ENCODE measurements around the gene EPB41L4B. TPM values are rescaled to one million over a fixed set of nuclear protein-coding genes. Genes with fewer than 3 reads are reported as not detected.
"Not testable (repeated sequence)": the region's sequence is repeated elsewhere in the genome, so short reads cannot be mapped to it uniquely, and the experiment has no call there.

Gene EPB41L4B
- total and polyA plus RNA-seq, 4 experiments from 2014 or later = not detected

DNA sequence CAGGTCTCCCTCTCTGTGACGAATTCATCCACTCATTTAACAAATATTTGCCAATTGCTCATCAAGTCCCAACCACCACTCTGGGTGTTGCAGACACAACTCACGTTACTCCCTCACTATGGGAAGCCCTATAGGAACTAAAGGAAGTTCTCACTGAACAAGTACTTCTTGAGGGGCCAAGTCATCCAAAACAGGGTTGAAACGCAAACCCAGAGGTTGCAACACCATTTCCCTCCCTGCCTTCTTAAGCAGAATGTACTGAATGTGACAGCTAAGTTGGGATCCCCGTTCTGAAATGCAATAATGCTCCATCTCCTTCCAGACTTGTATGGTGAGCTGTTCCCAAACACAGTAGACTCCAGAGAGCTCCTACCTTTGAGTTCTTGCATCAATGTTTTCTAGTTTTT is 34.3 kb downstream of the EPB41L4B start:
- H3K4me3 Mint-ChIP-seq = no peak overlapping the region
- Histone ChIP-seq H3K27me3 (ENCODE audit: insufficient read depth, low read length) (no peaks in the 10 kb centered on the region), H3K27ac (ENCODE audit: low read depth, low read length) (no peak overlapping the region), H3K36me3 (ENCODE audit: insufficient read depth, low read length) (no peaks in the 10 kb centered on the region), H3K4me3 (ENCODE audit: low read length in 2 of 2) (no peak overlapping the region), H3K9me3 (ENCODE audit: control insufficient read depth in 1 of 2, low read length in 2 of 2) (no peaks in the 10 kb centered on the region), H3K4me1 (ENCODE audit: insufficient read depth, low read length) (no peaks in the 10 kb centered on the region)
- peaks cover 9 to 10% of the 10 kb centered on the region in 2 donors for H3K27me3 Mint-ChIP-seq
- no peaks in the 10 kb centered on the region for H3K9me3 Mint-ChIP-seq
- DNase-seq = no peak
- no peaks in the 10 kb centered on the region for H3K36me3 Mint-ChIP-seq
- intact Hi-C loops (cut with micrococcal nuclease) = no loop called here
- ChIA-PET CTCF (ENCODE audit: partially characterized antibody) (no interaction called here), POLR2A (ENCODE audit: partially characterized antibody) (no interaction called here)
- H3K4me1 Mint-ChIP-seq = no peaks in the 10 kb centered on the region
- no peak overlapping the region for H3K27ac Mint-ChIP-seq

DNA sequence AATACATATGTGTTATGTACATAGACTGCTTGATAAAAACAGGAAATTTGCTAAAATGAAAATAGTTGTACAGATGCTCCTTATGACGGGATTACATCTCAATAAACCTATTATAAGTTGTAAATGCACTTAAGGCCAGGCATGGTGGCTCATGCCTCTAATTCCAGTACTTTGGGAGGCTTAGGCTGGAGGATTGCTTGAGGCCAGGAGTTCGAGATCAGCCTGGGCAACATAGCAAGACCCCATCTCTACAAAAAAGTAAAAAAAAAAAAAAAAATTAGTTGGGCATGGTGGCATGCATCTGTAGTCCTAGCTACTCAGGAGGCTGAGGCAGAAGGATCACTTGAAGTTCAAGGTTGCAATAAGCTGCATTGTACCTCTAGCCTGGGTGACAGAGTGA is 37.2 kb downstream of the EPB41L4B start:
- H3K27me3 Mint-ChIP-seq; H3K27ac Mint-ChIP-seq; H3K9me3 ChIP-seq (ENCODE audit: control insufficient read depth in 1 of 2, low read length in 2 of 2); intact Hi-C loops (cut with micrococcal nuclease); DNase-seq; H3K36me3 ChIP-seq (ENCODE audit: insufficient read depth, low read length); H3K9me3 Mint-ChIP-seq; H3K36me3 Mint-ChIP-seq; POLR2A ChIA-PET (ENCODE audit: partially characterized antibody); H3K4me1 Mint-ChIP-seq; H3K4me3 ChIP-seq (ENCODE audit: low read length in 2 of 2); H3K4me1 ChIP-seq (ENCODE audit: insufficient read depth, low read length); H3K27ac ChIP-seq (ENCODE audit: low read depth, low read length); H3K27me3 ChIP-seq (ENCODE audit: insufficient read depth, low read length); H3K4me3 Mint-ChIP-seq: not testable (repeated sequence)
- CTCF ChIA-PET (ENCODE audit: partially characterized antibody) = interaction anchor here (0.5 kb wide), 1 partner anchor 14 kb away, joined by 3 read pairs; no protein-coding TSS in a partner anchor

DNA sequence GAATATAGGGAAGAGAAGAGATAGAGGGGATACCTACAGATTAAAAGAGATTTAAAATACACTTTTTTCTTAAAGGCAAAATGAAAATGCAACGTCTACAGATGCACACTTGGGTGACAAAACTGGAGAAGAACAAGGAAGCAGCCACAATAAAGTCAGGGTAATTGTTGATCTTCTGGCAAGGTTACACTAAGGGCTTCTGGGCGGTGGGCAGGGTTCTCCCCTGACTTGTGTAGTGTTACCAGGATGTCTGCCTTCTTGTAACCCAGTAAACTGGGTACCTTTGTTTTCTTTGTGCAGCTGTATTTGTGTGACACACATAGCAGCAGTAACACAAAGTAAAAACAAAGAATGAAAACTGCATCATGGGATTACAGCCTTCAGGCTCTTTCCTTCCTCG is 37.8 kb downstream of the EPB41L4B start:
- no peaks in the 10 kb centered on the region for H3K4me1 Mint-ChIP-seq
- H3K27me3 ChIP-seq (ENCODE audit: insufficient read depth, low read length) = no peaks in the 10 kb centered on the region
- intact Hi-C loops (cut with micrococcal nuclease) = no loop called here
- no peaks in the 10 kb centered on the region for H3K9me3 Mint-ChIP-seq
- ChIA-PET POLR2A (ENCODE audit: partially characterized antibody) (no interaction called here), CTCF (ENCODE audit: partially characterized antibody) (no interaction called here)
- H3K36me3 Mint-ChIP-seq = no peaks in the 10 kb centered on the region
- H3K27ac ChIP-seq (ENCODE audit: low read depth, low read length) = no peak overlapping the region
- DNase-seq = no peak
- no peaks in the 10 kb centered on the region for H3K9me3 ChIP-seq (ENCODE audit: control insufficient read depth in 1 of 2, low read length in 2 of 2)
- peaks cover 7 to 9% of the 10 kb centered on the region in 2 donors for H3K27me3 Mint-ChIP-seq
- H3K27ac Mint-ChIP-seq = no peak overlapping the region
- H3K4me3 ChIP-seq (ENCODE audit: low read length in 2 of 2) = no peak overlapping the region
- H3K36me3 ChIP-seq (ENCODE audit: insufficient read depth, low read length) = no peaks in the 10 kb centered on the region
- no peak overlapping the region for H3K4me3 Mint-ChIP-seq
- H3K4me1 ChIP-seq (ENCODE audit: insufficient read depth, low read length) = no peaks in the 10 kb centered on the region

DNA sequence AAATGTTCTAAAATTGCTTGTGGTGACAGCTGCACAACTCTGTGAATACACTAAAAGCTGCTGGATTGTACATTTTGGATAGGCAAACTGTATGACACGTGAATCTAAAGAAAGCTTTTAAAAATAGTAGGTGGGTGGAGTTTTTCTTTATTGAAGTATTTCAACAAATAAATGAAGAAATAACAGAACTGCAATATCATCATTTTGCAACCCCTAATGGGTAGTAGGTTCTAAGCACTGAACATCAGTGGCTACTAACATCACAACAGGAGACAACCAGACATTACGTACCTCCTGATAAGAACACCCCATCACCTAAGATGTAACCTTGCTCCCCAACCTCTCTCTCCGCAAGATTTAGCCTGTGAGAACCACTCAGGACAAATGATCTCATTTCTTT is 38.6 kb downstream of the EPB41L4B start:
- H3K36me3 Mint-ChIP-seq = no peaks in the 10 kb centered on the region
- no peak overlapping the region for H3K27ac Mint-ChIP-seq
- no peaks in the 10 kb centered on the region for H3K9me3 Mint-ChIP-seq
- no peak for DNase-seq
- Histone ChIP-seq H3K27ac (ENCODE audit: low read depth, low read length) (no peak overlapping the region), H3K9me3 (ENCODE audit: control insufficient read depth in 1 of 2, low read length in 2 of 2) (no peaks in the 10 kb centered on the region), H3K36me3 (ENCODE audit: insufficient read depth, low read length) (no peaks in the 10 kb centered on the region), H3K4me3 (ENCODE audit: low read length in 2 of 2) (no peak overlapping the region), H3K27me3 (ENCODE audit: insufficient read depth, low read length) (no peaks in the 10 kb centered on the region), H3K4me1 (ENCODE audit: insufficient read depth, low read length) (no peaks in the 10 kb centered on the region)
- intact Hi-C loops (cut with micrococcal nuclease) = no loop called here
- H3K4me1 Mint-ChIP-seq = no peaks in the 10 kb centered on the region
- CTCF ChIA-PET (ENCODE audit: partially characterized antibody) = no interaction called here
- H3K4me3 Mint-ChIP-seq = no peak overlapping the region
- POLR2A ChIA-PET (ENCODE audit: partially characterized antibody) = no interaction called here
- H3K27me3 Mint-ChIP-seq = peaks cover 7 to 12% of the 10 kb centered on the region in 2 donors

DNA sequence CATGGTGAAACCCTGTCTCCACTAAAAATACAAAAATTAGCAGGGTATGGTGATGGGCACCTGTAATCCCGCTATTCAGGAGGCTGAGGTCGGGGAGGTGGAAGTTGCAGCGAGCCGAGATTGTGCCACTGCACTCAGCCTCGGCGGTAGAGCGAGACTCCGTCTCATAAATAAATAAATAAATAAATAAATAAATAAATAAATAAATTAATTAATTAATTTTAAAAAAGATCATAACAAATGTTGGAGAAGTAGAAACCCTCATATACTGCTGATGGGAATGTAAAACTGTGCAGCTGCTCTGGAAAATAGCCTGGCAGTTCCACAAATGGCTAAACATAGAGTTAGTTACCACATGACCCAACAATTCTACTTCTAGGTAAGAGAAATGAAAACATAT is 39.3 kb downstream of the EPB41L4B start:
- Histone ChIP-seq H3K4me3 (ENCODE audit: low read length in 2 of 2) (no peak overlapping the region), H3K36me3 (ENCODE audit: insufficient read depth, low read length) (no peaks in the 10 kb centered on the region), H3K27ac (ENCODE audit: low read depth, low read length) (no peak overlapping the region), H3K27me3 (ENCODE audit: insufficient read depth, low read length) (no peaks in the 10 kb centered on the region), H3K9me3 (ENCODE audit: control insufficient read depth in 1 of 2, low read length in 2 of 2) (no peaks in the 10 kb centered on the region), H3K4me1 (ENCODE audit: insufficient read depth, low read length) (no peaks in the 10 kb centered on the region)
- intact Hi-C loops (cut with micrococcal nuclease) = no loop called here
- no peak for DNase-seq
- Mint-ChIP-seq H3K4me3 (no peak overlapping the region), H3K27me3 (peaks cover 9 to 17% of the 10 kb centered on the region in 2 donors), H3K9me3 (no peaks in the 10 kb centered on the region), H3K27ac (no peak overlapping the region), H3K4me1 (no peaks in the 10 kb centered on the region), H3K36me3 (no peaks in the 10 kb centered on the region)
- CTCF ChIA-PET (ENCODE audit: partially characterized antibody) = no interaction called here
- POLR2A ChIA-PET (ENCODE audit: partially characterized antibody) = no interaction called here

DNA sequence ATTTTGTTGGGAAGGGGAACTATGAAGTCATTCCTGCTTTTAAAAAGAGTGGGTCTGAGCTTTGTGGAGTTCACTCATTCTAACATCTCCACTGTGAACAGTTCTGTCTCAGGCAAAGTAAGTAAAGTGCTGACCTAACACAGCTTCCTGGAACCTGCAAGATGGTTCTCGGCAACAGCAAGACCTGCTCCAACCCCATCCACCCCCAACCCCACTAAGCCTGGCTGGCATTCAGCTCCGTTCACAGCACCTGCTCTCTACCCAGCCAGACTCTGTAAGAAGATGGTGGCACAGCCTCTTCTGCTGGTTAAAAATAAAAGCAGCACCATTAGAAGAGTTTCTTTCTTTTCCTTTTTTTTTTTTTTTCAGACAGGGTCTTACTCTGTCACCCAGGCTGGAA is 42.0 kb downstream of the EPB41L4B start:
- no peak for DNase-seq
- POLR2A ChIA-PET (ENCODE audit: partially characterized antibody) = no interaction called here
- intact Hi-C loops (cut with micrococcal nuclease) = no loop called here
- Histone ChIP-seq H3K27ac (ENCODE audit: low read depth, low read length) (no peak overlapping the region), H3K36me3 (ENCODE audit: insufficient read depth, low read length) (no peaks in the 10 kb centered on the region), H3K9me3 (ENCODE audit: control insufficient read depth in 1 of 2, low read length in 2 of 2) (no peaks in the 10 kb centered on the region), H3K27me3 (ENCODE audit: insufficient read depth, low read length) (no peaks in the 10 kb centered on the region), H3K4me1 (ENCODE audit: insufficient read depth, low read length) (no peaks in the 10 kb centered on the region), H3K4me3 (ENCODE audit: low read length in 2 of 2) (no peak overlapping the region)
- Mint-ChIP-seq H3K9me3 (peaks cover 0 to under 1% (median 0%) of the 10 kb centered on the region in 8 donors), H3K27ac (no peak overlapping the region), H3K36me3 (no peaks in the 10 kb centered on the region), H3K4me3 (no peak overlapping the region), H3K27me3 (peaks cover 5 to 22% of the 10 kb centered on the region in 2 donors), H3K4me1 (no peaks in the 10 kb centered on the region)
- CTCF ChIA-PET (ENCODE audit: partially characterized antibody) = interaction anchor here (0.9 kb wide), 1 partner anchor 39 kb away, joined by 3 read pairs; no protein-coding TSS in a partner anchor

DNA sequence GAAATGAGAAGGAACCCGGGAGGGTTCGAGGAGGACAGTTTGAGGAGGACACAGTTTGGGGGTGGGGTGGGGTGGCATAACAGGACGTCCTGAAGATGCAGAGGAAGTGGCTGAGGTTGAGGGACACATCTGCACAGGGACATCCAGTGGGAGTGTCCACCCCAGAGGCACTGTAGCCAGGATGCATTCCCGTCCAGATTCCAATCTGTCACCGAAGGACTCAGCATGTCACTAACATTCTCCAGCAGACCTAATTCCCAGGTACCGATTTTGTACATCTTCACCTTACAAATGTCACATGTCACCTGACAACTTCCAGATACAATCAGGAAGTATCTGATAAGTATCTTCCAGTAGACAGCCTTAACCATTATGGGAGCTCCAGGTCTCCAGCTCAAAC is 42.6 kb downstream of the EPB41L4B start:
- Mint-ChIP-seq H3K4me3 (no peak overlapping the region), H3K9me3 (peaks cover 0 to 3% (median 0%) of the 10 kb centered on the region in 8 donors), H3K36me3 (no peaks in the 10 kb centered on the region), H3K27ac (no peak overlapping the region), H3K27me3 (peaks cover 5 to 20% of the 10 kb centered on the region in 2 donors), H3K4me1 (no peaks in the 10 kb centered on the region)
- H3K36me3 ChIP-seq (ENCODE audit: insufficient read depth, low read length) = no peaks in the 10 kb centered on the region
- POLR2A ChIA-PET (ENCODE audit: partially characterized antibody) = no interaction called here
- H3K4me1 ChIP-seq (ENCODE audit: insufficient read depth, low read length) = no peaks in the 10 kb centered on the region
- no peaks in the 10 kb centered on the region for H3K9me3 ChIP-seq (ENCODE audit: control insufficient read depth in 1 of 2, low read length in 2 of 2)
- no peak for DNase-seq
- intact Hi-C loops (cut with micrococcal nuclease) = no loop called here
- CTCF ChIA-PET (ENCODE audit: partially characterized antibody) = no interaction called here
- H3K4me3 ChIP-seq (ENCODE audit: low read length in 2 of 2) = no peak overlapping the region
- no peak overlapping the region for H3K27ac ChIP-seq (ENCODE audit: low read depth, low read length)
- H3K27me3 ChIP-seq (ENCODE audit: insufficient read depth, low read length) = no peaks in the 10 kb centered on the region

DNA sequence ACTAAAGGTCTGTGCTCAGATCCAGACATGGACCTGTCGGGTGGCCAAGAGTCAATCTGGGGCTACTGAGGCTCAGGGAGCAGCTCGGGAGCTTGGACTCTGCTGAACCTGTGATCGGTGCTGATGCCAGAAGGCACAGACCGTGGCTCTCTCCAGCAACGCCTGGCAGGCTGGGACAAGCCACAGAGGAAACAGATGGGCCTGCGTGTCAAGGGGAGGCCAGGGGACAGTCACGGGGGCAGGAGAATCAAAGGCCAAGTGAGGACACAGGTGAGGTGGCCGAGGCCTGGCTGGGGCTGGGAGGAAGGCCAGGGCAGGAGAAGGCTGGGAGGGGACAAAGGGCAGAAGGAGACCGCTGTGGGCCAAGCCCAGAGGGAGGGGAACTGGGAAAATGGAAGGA is 43.4 kb downstream of the EPB41L4B start:
- Histone ChIP-seq H3K27ac (ENCODE audit: low read depth, low read length) (no peak overlapping the region), H3K4me3 (ENCODE audit: low read length in 2 of 2) (no peak overlapping the region), H3K27me3 (ENCODE audit: insufficient read depth, low read length) (no peaks in the 10 kb centered on the region), H3K9me3 (ENCODE audit: control insufficient read depth in 1 of 2, low read length in 2 of 2) (no peaks in the 10 kb centered on the region), H3K4me1 (ENCODE audit: insufficient read depth, low read length) (no peaks in the 10 kb centered on the region), H3K36me3 (ENCODE audit: insufficient read depth, low read length) (no peaks in the 10 kb centered on the region)
- DNase-seq = no peak
- Mint-ChIP-seq H3K27me3 (peaks cover 5 to 20% of the 10 kb centered on the region in 2 donors), H3K27ac (no peak overlapping the region), H3K4me3 (no peak overlapping the region), H3K4me1 (no peaks in the 10 kb centered on the region), H3K36me3 (no peaks in the 10 kb centered on the region), H3K9me3 (peaks cover 0 to 3% (median 0%) of the 10 kb centered on the region in 8 donors)
- ChIA-PET POLR2A (ENCODE audit: partially characterized antibody) (no interaction called here), CTCF (ENCODE audit: partially characterized antibody) (no interaction called here)
- intact Hi-C loops (cut with micrococcal nuclease) = no loop called here

Measured in CD4-positive, alpha-beta memory T cell (primary cell).